ENCODE data around the gene DNMT1. TPM values are rescaled to one million over a fixed set of nuclear protein-coding genes. Genes with fewer than 3 reads are reported as not detected.

Gene DNMT1
- total RNA-seq, 1 donor from 2014 or later, result 156 TPM

DNA sequence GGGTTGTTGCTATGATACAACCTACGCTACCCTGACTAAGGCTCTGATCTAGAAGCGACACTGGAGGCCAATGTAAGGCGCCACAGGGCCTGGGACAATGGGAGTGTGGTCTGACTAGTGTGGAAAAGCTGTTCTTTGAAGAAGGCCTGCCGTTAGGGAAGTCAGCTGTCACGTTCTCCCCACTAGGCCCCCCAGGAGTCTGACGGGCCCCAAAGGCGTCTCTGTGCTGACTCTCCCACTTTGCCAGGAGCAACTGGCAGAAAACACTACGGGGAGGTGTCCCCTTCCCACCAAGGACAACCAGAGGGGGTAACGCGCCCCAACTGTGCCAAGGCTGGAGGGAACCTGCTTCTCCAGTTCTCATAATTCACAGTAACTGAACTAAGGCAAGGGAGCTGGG is 49.7 kb downstream of the DNMT1 start:
- Mint-ChIP-seq H3K27me3 (no peaks in the 10 kb centered on the region), H3K27ac (no peak overlapping the region), H3K9me3 (no peaks in the 10 kb centered on the region), H3K36me3 (ENCODE audit: low read depth) (peaks cover 82% of the 10 kb centered on the region), H3K4me1 (no peaks in the 10 kb centered on the region), H3K4me3 (no peak overlapping the region)
- ChIA-PET POLR2A (no interaction called here), CTCF (interaction anchor here (1.3 kb wide), 1 partner anchor 105 kb away, joined by 3 read pairs; no protein-coding TSS in a partner anchor)
- TF ChIP-seq, protein P1, sequence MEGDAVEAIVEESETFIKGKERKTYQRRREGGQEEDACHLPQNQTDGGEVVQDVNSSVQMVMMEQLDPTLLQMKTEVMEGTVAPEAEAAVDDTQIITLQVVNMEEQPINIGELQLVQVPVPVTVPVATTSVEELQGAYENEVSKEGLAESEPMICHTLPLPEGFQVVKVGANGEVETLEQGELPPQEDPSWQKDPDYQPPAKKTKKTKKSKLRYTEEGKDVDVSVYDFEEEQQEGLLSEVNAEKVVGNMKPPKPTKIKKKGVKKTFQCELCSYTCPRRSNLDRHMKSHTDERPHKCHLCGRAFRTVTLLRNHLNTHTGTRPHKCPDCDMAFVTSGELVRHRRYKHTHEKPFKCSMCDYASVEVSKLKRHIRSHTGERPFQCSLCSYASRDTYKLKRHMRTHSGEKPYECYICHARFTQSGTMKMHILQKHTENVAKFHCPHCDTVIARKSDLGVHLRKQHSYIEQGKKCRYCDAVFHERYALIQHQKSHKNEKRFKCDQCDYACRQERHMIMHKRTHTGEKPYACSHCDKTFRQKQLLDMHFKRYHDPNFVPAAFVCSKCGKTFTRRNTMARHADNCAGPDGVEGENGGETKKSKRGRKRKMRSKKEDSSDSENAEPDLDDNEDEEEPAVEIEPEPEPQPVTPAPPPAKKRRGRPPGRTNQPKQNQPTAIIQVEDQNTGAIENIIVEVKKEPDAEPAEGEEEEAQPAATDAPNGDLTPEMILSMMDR (IDR thresholded peaks at IDR 0.05), result no peak
- DNase-seq (no peak), ATAC-seq (ENCODE audit: low read depth) (no peak)
- intact Hi-C loops (cut with micrococcal nuclease), result no loop called here

DNA sequence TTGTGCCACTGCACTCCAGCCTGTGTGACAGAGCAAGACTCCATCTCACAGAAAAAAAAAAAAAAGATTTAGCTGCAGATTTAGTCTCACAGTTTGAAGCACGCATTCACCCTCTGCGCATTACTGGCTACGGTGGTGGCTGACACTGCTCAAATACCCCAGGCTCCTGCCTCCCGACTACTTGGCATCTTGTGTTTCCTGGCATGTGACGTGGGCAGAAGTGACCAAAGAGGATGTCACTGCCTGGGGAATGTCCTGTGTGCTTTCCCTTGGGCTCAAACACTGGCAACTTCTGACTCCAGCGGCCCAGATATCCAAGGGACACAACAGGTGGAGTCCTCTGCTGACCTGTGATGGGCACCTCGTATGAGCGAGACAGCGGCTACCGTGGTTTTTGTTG is 50.4 kb downstream of the DNMT1 start:
- ChIA-PET POLR2A (no interaction called here), CTCF (interaction anchor here (1.3 kb wide), 1 partner anchor 106 kb away, joined by 3 read pairs; no protein-coding TSS in a partner anchor)
- Mint-ChIP-seq H3K27ac (no peak overlapping the region), H3K4me1 (no peaks in the 10 kb centered on the region), H3K27me3 (no peaks in the 10 kb centered on the region), H3K4me3 (no peak overlapping the region), H3K9me3 (no peaks in the 10 kb centered on the region), H3K36me3 (ENCODE audit: low read depth) (peaks cover 82% of the 10 kb centered on the region)
- DNase-seq (no peak), ATAC-seq (ENCODE audit: low read depth) (no peak)
- TF ChIP-seq, protein P1 (IDR thresholded peaks at IDR 0.05), result no peak
- intact Hi-C loops (cut with micrococcal nuclease), result no loop called here

DNA sequence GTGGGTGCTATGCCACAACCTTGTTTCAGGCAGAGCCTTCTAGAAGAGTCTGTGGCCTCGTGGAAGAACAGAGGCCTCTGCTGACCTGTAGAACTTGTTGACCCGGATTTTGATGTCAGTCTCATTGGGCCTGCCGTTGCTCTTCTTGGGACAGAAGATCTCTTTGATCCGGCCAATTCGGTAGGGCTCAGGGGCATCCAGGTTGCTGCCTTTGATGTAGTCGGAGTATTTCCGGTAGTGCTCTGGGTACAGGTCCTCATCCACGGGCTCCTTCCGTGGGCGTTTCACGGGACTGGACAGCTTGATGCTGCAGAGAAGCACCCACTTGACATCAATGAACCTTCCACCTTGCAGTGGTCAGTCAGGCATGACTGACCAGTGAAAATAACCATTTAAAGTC is 51.1 kb downstream of the DNMT1 start:
- H3K27me3 Mint-ChIP-seq, result no peaks in the 10 kb centered on the region
- no peaks in the 10 kb centered on the region for H3K9me3 Mint-ChIP-seq
- DNase-seq (no peak), ATAC-seq (ENCODE audit: low read depth) (no peak)
- no peaks in the 10 kb centered on the region for H3K4me1 Mint-ChIP-seq
- TF ChIP-seq, protein P1 (IDR thresholded peaks at IDR 0.05), result no peak
- ChIA-PET POLR2A (interaction anchor here (0.6 kb wide), 1 partner anchor 42 kb away, joined by 7 read pairs; no protein-coding TSS in a partner anchor), CTCF (no interaction called here)
- peaks cover 84% of the 10 kb centered on the region for H3K36me3 Mint-ChIP-seq (ENCODE audit: low read depth)
- intact Hi-C loops (cut with micrococcal nuclease), result no loop called here
- no peak overlapping the region for H3K27ac Mint-ChIP-seq
- no peak overlapping the region for H3K4me3 Mint-ChIP-seq

DNA sequence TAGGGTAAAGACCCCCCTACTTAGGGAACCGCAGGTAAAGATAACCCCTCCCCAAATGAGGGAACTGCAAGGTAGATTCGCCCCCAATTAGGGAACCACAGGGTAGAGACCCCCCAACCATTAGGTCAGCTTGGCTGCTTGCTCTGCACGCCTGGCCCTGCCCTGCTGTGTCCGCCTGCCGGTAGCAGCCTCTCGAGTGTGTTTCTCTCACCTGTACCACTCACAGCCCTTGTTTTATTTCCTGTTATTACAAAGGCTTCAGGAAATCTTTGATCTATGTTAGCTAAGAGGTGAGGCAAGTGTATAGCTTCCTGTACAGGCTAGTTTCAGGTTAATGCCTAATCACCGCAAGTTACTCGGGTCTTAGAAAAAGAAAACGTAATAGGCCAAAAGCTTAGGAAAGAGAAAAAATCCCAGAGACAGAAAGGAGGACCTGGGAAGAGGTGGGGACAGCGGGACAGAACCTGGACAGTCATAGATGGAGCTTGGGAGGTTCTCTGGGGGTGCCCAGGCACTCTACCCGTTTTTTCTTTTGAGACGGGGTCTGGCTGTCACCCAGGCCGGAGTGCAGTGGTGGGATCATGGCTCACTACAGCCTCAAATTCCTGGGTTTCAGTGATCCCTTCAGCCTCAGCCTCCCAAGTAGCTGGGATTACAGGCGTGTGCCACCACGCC is 51.9 kb downstream of the DNMT1 start:
- H3K36me3 Mint-ChIP-seq (ENCODE audit: low read depth), result peaks cover 86% of the 10 kb centered on the region
- ChIA-PET POLR2A (interaction anchor here (0.6 to 0.7 kb wide), 3 partner anchors 41 to 405 kb away, joined by 3 to 7 read pairs (median 5); no protein-coding TSS in a partner anchor), CTCF (no interaction called here)
- no peak for DNase-seq
- ATAC-seq (ENCODE audit: low read depth), result no peak
- TF ChIP-seq, protein P1 (IDR thresholded peaks at IDR 0.05), result no peak
- no peak overlapping the region for H3K27ac Mint-ChIP-seq
- H3K4me1 Mint-ChIP-seq, result no peaks in the 10 kb centered on the region
- H3K27me3 Mint-ChIP-seq, result no peaks in the 10 kb centered on the region
- intact Hi-C loops (cut with micrococcal nuclease), result no loop called here
- no peaks in the 10 kb centered on the region for H3K9me3 Mint-ChIP-seq
- no peak overlapping the region for H3K4me3 Mint-ChIP-seq

DNA sequence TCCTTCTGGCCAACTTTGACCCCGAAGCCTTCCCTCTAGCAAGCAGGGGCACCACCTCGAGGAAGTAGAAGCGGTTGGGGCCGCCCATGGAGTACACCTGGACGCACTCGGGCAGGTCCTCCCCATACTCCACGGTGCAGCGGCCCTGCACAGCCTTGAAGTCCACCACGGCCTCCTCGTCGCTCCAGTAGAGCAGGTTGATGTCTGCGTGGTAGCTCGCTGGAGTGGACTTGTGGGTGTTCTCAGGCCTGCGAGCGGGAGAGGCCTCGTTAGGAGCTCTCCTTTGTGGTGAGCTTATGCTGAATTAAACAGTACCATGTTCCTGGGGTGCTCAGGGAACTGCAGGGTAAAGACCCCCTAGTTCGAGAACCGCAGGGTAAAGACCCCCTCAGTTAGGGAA is 52.8 kb downstream of the DNMT1 start:
- ChIA-PET CTCF (no interaction called here), POLR2A (no interaction called here)
- no peak for DNase-seq
- Mint-ChIP-seq H3K27ac (no peak overlapping the region), H3K27me3 (no peaks in the 10 kb centered on the region), H3K4me1 (no peaks in the 10 kb centered on the region), H3K9me3 (no peaks in the 10 kb centered on the region), H3K36me3 (ENCODE audit: low read depth) (peaks cover 90% of the 10 kb centered on the region), H3K4me3 (no peak overlapping the region)
- no peak for ATAC-seq (ENCODE audit: low read depth)
- TF ChIP-seq, protein P1 (IDR thresholded peaks at IDR 0.05), result no peak
- intact Hi-C loops (cut with micrococcal nuclease), result no loop called here
